Activated CD8-positive, alpha-beta T cell treated with anti-CD3 and anti-CD28 coated beads for 36 hours (primary cell): ENCODE measurements around the gene MIOX. TPM values are rescaled to one million over a fixed set of nuclear protein-coding genes. Genes with fewer than 3 reads are reported as not detected.

Experiments used
- ATAC-seq: fragments of 200-7000 bp; cut with Tn5 transposase; one replicate; pipeline ENCODE4 v1.10.0; 2021; ENCODE audit warnings: mild to moderate bottlenecking, moderate library complexity
- CTCF ChIA-PET: fragments of 350-600 bp; sonication (Branson Sonifier 250); formaldehyde crosslinking; loops from one replicate; lab custom pipeline; 2021; ENCODE audit warnings: antibody characterized with exemption; lab: Charles Lee
- POLR2A ChIA-PET: fragments of 350-600 bp; sonication (Branson Sonifier 250); formaldehyde crosslinking; loops from one replicate; lab custom pipeline; 2021; ENCODE audit warnings: antibody characterized with exemption; lab: Charles Lee
- DNase-seq: peaks from one replicate; pipeline ENCODE4 v3.0.0-alpha.2; 2020
- H3K27ac Mint-ChIP-seq: one replicate; pipeline ENCODE4 v1.8.0; 2021; ENCODE audit warnings: mild to moderate bottlenecking, mixed read lengths
- H3K27me3 Mint-ChIP-seq: one replicate; pipeline ENCODE4 v1.8.0; 2021; ENCODE audit warnings: mixed read lengths
- H3K36me3 Mint-ChIP-seq: one replicate; pipeline ENCODE4 v1.8.0; 2021; ENCODE audit warnings: low read depth, mixed read lengths
- H3K4me1 Mint-ChIP-seq: one replicate; pipeline ENCODE4 v1.8.0; 2021; ENCODE audit warnings: low read depth, mixed read lengths
- H3K4me3 Mint-ChIP-seq: one replicate; pipeline ENCODE4 v1.8.0; 2021; ENCODE audit warnings: mild to moderate bottlenecking, moderate library complexity, mixed read lengths
- H3K9me3 Mint-ChIP-seq: one replicate; pipeline ENCODE4 v1.8.0; 2021; ENCODE audit warnings: mixed read lengths
- CTCF ChIP-seq: fragments of 200-600 bp; IDR thresholded peaks from one replicate; pipeline ENCODE4 v1.8.0; 2022; ENCODE audit warnings: antibody characterized with exemption, mild to moderate bottlenecking
- intact Hi-C: fragments of 100-400 bp; cut with micrococcal nuclease; formaldehyde crosslinking; loops from one replicate; pipeline ENCODE4 v1.10.0; 2022
- total RNA-seq, 2 experiments: library from RNA; stranded (reverse); gene quantifications; one replicate each; pipeline ENCODE4 v1.2.3, GENCODE V29; 2021

MIOX gene
- total RNA-seq, 2 experiments from 2014 or later = 0.29 TPM; not detected in 1

GRCh38 chr22:50530580-50530876 lies 43.9 kb downstream of the MIOX start:
- ATAC-seq (peak; percentile 3), DNase-seq (no peak)
- Mint-ChIP-seq H3K27me3 (no peaks in the 10 kb centered on the region), H3K27ac (peak overlapping the region; percentile 98), H3K4me1 (peaks cover 36% of the 10 kb centered on the region), H3K4me3 (peak overlapping the region; percentile 89), H3K36me3 (peaks cover 20% of the 10 kb centered on the region), H3K9me3 (no peaks in the 10 kb centered on the region)
- no peak for TF ChIP-seq CTCF
- ChIA-PET POLR2A (interaction anchor here (0.6 to 2.9 kb wide), 4 partner anchors 10 to 61 kb away, joined by 3 to 20 read pairs (median 8); no protein-coding TSS in a partner anchor), CTCF (no interaction called here)
- intact Hi-C loops = no loop called here

DNA sequence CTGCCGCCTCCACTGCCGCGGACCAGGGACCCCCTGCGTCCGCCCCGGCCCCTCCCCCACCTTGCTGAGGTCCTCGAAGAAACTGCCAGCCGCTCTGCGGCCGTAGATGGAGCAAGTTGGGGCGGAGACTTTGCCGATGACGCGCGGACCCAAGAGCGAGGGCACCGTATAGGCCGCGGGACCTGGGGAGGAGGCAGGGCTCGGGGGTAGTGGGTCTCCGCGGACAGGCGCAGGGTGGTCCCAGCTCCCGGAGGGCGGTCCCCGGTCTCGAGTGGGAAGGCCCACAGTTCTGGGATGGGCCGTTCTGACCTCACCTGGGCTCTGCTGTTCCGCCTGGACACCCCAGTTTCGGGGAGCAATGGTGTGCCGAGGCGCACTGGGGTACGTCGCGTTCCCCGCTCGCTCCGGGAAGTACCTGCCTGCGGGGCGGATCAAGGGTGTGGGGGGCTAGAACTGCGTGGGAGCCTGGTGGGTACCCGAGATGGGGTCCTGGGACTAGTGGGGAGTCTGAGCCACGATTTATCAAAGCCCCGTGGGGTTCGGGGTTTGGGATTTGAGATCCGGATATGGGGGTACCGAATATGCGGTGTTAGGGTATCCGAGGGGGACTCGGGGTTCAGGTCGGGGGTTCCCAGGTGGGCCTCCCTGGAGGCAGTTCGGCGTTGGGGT lies 44.4 kb downstream of the MIOX start:
- DNase-seq (peak; percentile 93), ATAC-seq (peak; percentile 51)
- no peak for TF ChIP-seq CTCF
- Mint-ChIP-seq H3K9me3 (no peaks in the 10 kb centered on the region), H3K4me1 (peaks cover 36% of the 10 kb centered on the region), H3K27ac (peak overlapping the region; percentile 98), H3K36me3 (peaks cover 20% of the 10 kb centered on the region), H3K4me3 (peak overlapping the region; percentile 89), H3K27me3 (no peaks in the 10 kb centered on the region)
- intact Hi-C loops = no loop called here
- ChIA-PET POLR2A (interaction anchor here (0.6 to 2.9 kb wide), 10 partner anchors 9 to 91 kb away, joined by 3 to 20 read pairs (median 6); partner anchors contain the start of genes KLHDC7B, LMF2 and NCAPH2), CTCF (interaction anchor here (1.3 to 1.7 kb wide), 2 partner anchors 17 to 90 kb away, joined by 6 to 7 read pairs; no protein-coding TSS in a partner anchor)

- no peaks in the 10 kb centered on the region for H3K9me3 Mint-ChIP-seq
- peaks cover 20% of the 10 kb centered on the region for H3K36me3 Mint-ChIP-seq
- peak; percentile 38 for ATAC-seq
- intact Hi-C loops = no loop called here
- ChIA-PET POLR2A (interaction anchor here (0.9 to 2.9 kb wide), 11 partner anchors 9 to 90 kb away, joined by 3 to 20 read pairs (median 5); partner anchors contain the start of genes KLHDC7B, LMF2 and NCAPH2), CTCF (interaction anchor here (1.3 to 1.7 kb wide), 2 partner anchors 16 to 90 kb away, joined by 6 to 7 read pairs; no protein-coding TSS in a partner anchor)
- H3K4me3 Mint-ChIP-seq = peak overlapping the region; percentile 89
- no peaks in the 10 kb centered on the region for H3K27me3 Mint-ChIP-seq
- peak; percentile 85 for DNase-seq
- peaks cover 36% of the 10 kb centered on the region for H3K4me1 Mint-ChIP-seq
- H3K27ac Mint-ChIP-seq = peak overlapping the region; percentile 98
- no peak for TF ChIP-seq CTCF
These were observed 44.9 kb downstream of the MIOX start for GRCh38 chr22:50531546-50531961.

DNA sequence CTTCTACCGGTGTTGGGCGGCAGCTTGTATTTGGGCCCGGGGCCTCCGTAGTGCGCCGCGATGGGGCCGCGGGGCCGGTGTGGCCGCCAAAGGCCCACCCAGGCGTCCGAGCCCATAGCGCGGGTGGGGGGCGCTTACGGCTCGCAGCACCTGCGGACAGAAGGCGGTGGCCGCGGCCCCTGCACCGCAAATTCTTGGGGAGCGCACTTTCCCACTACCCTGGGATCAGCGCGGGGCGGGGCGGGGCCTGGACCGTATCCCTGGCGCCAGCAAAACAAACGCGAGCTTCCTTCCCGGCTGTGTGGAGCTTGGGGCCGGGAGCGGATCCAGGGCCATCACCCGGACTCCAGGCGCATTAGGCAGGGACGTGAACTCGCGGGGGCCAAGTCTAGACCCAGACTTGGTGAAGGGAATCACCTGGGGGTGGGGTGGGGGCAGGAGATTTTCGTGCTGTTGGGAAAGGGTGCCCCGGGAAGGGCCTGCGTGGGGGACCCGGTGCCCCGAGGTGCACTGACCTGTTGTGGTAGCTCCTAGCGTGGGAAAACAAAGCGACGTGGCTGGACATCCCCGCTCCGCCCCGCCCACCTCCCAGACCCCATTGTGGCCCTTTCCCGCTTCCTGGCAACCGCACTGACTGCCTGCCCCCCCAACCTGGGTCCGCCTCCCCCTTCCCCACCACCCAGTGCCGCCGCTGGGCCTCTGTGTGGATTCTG lies 45.5 kb downstream of the MIOX start:
- no peak for TF ChIP-seq CTCF
- no peak for DNase-seq
- peak overlapping the region; percentile 98 for H3K27ac Mint-ChIP-seq

More for the DNA sequence above, 45.5 kb downstream of the MIOX start:
- intact Hi-C loops = no loop called here
- ATAC-seq = no peak
- CTCF ChIA-PET = interaction anchor here (1.3 to 1.7 kb wide), 3 partner anchors 13 to 89 kb away, joined by 6 to 7 read pairs (median 6); partner anchors contain the start of gene KLHDC7B
- POLR2A ChIA-PET = interaction anchor here (0.9 to 2.9 kb wide), 11 partner anchors 8 to 90 kb away, joined by 3 to 20 read pairs (median 5); partner anchors contain the start of genes KLHDC7B, LMF2 and NCAPH2
- H3K4me1 Mint-ChIP-seq = peaks cover 32% of the 10 kb centered on the region
- H3K9me3 Mint-ChIP-seq = no peaks in the 10 kb centered on the region
- peak overlapping the region; percentile 89 for H3K4me3 Mint-ChIP-seq
- H3K36me3 Mint-ChIP-seq = peaks cover 18% of the 10 kb centered on the region
- H3K27me3 Mint-ChIP-seq = no peaks in the 10 kb centered on the region
